Stimulated activated naive CD8-positive, alpha-beta T cell treated with anti-CD3 and anti-CD28 coated beads, Interleukin-15, Interleukin-2, amounts not matched to agents 100 ng/mL and 50 ng/mL, for 24 hours (primary cell): ENCODE data around the gene MBNL2.
A peak's percentile ranks its signal among the peaks of the same experiment; 100 is the strongest.

Source experiments
- H3K27ac Mint-ChIP-seq: one replicate; pipeline ENCODE4 v1.8.0; 2021; ENCODE audit warnings: mild to moderate bottlenecking, mixed read lengths
- H3K27me3 Mint-ChIP-seq: one replicate; pipeline ENCODE4 v1.8.0; 2021; ENCODE audit warnings: mixed read lengths
- H3K36me3 Mint-ChIP-seq: one replicate; pipeline ENCODE4 v1.8.0; 2021; ENCODE audit warnings: low read depth, mixed read lengths
- H3K4me1 Mint-ChIP-seq: one replicate; pipeline ENCODE4 v1.8.0; 2021; ENCODE audit warnings: low read depth, mixed read lengths
- H3K4me3 Mint-ChIP-seq: one replicate; pipeline ENCODE4 v1.8.0; 2021; ENCODE audit warnings: mild to moderate bottlenecking, mixed read lengths
- H3K9me3 Mint-ChIP-seq: one replicate; pipeline ENCODE4 v1.8.0; 2021; ENCODE audit warnings: mixed read lengths

MBNL2 gene

DNA sequence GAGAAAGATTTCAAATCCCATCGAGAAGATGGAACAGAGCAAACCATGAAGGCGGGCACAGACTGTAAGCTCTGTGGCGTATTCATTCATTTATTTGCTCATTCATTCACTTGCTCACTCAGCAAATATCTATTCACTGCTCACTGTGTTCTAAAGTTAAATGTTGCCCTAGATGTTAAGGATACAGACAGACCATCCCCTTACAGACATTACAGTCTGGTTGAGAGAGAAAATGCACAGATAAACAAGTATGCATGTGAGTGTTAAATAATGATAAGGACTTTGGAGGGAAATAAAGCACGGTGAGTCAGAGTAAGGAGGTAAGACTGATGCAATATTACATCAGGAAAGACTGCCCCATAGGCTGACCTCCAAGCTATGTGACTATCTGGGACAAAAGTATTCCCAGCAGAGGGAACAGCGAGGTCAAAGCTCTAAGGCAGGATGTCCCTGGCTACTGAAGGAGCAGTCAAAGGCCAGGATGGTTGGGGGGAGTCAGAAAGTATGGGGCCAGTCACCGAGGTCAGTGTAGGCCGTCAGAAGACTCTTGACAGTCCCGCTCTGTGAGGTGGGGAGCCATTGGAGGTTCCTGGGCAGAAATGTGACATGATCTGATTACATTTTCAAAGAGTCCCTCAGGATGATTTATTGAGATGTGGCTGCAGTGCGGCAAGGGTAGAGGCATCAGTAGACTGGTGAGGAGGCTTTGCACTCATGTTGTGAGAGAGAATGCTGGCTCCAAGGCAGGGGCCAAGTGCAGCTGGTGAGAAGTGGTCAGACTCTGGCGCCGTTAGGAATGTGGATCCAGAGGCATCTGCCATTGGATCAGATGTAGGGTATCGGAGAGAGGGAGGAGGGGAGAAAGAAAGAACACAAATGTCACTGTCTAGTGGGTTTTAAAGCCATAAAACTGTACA is 37.9 kb downstream of the MBNL2 start:
- Mint-ChIP-seq H3K4me3 (no peak overlapping the region), H3K27me3 (no peaks in the 10 kb centered on the region), H3K4me1 (peaks cover 90% of the 10 kb centered on the region), H3K27ac (peak overlapping the region; percentile 82), H3K9me3 (peaks cover 3% of the 10 kb centered on the region), H3K36me3 (peaks cover 25% of the 10 kb centered on the region)

- H3K4me3 Mint-ChIP-seq = peak overlapping the region; percentile 60
- peaks cover 78% of the 10 kb centered on the region for H3K4me1 Mint-ChIP-seq
- H3K27ac Mint-ChIP-seq = peak overlapping the region; percentile 90
- peaks cover 3% of the 10 kb centered on the region for H3K9me3 Mint-ChIP-seq
- peaks cover 25% of the 10 kb centered on the region for H3K36me3 Mint-ChIP-seq
- H3K27me3 Mint-ChIP-seq = no peaks in the 10 kb centered on the region
Observed at GRCh38 chr13:97261254-97262005, 39.3 kb downstream of the MBNL2 start.

- Mint-ChIP-seq H3K36me3 (peaks cover 19% of the 10 kb centered on the region), H3K27me3 (no peaks in the 10 kb centered on the region), H3K27ac (peak overlapping the region; percentile 90), H3K4me1 (peaks cover 72% of the 10 kb centered on the region), H3K9me3 (peaks cover 3% of the 10 kb centered on the region), H3K4me3 (peak overlapping the region; percentile 60)
Observed at GRCh38 chr13:97262058-97262457, 39.9 kb downstream of the MBNL2 start.

DNA sequence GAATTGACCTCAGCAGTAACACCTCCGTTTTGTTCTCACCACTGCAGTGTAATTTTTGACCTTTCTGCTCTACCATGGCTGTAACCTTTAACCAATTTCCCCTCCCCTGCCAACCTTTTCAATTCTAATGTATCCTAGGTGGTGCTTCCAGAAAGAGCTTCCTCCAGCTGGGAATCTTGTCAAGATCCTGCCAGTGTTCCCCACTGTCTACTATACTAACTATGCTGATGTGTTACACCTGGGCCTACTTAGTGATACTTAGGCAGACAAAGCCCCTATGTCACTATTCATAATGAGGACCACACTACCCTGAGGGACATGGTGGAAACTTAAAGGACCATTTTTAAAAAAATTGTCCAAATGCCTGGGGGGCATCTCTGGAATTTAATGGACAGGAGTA is 41.0 kb downstream of the MBNL2 start:
- no peak overlapping the region for H3K4me3 Mint-ChIP-seq
- H3K36me3 Mint-ChIP-seq = peaks cover 16% of the 10 kb centered on the region
- no peaks in the 10 kb centered on the region for H3K9me3 Mint-ChIP-seq
- no peaks in the 10 kb centered on the region for H3K27me3 Mint-ChIP-seq
- peak overlapping the region; percentile 10 for H3K27ac Mint-ChIP-seq
- H3K4me1 Mint-ChIP-seq = peaks cover 61% of the 10 kb centered on the region

DNA sequence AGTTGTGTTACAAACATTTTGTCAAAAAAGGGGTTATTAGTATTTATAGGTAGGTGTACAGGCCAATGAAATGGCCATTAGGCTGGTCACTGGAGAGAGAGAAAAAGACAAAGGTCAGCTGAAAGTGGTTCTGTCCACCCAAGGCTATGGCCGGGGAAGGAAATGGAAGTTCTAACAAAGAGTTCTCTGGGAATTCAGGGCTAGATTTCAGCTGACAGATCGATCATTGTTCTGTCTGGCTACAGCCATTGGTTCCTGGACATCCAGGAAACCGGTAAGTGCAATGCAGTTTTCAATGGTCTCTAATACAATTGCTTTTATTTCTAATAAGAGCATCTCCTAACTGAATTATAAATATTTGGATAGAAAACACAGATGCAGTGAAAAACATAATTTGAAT is 42.5 kb downstream of the MBNL2 start:
- Mint-ChIP-seq H3K36me3 (peaks cover 23% of the 10 kb centered on the region), H3K4me1 (peaks cover 46% of the 10 kb centered on the region), H3K9me3 (no peaks in the 10 kb centered on the region), H3K27me3 (no peaks in the 10 kb centered on the region), H3K27ac (peak overlapping the region; percentile 26), H3K4me3 (no peak overlapping the region)

DNA sequence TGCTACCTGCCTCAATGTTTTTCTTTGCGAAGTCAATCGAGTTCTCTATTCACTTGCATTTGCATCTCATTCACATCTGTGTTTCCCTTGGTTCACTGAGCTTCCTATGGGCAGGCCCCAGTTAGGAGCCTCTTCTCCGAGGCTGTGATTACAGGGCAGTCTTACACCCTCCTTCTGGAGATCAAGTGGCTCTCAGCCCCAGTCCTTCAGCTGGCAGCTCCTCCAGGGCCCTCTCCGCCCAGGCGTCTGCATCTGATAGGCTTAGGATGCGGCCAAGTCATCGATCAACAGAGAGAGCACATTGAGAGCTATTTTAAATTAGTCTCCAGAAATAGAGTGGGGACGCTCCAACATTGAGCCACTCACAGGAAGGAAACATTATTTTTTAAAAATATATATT is 44.2 kb downstream of the MBNL2 start:
- Mint-ChIP-seq H3K4me1 (peaks cover 32% of the 10 kb centered on the region), H3K36me3 (peaks cover 18% of the 10 kb centered on the region), H3K9me3 (no peaks in the 10 kb centered on the region), H3K27ac (no peak overlapping the region), H3K27me3 (no peaks in the 10 kb centered on the region), H3K4me3 (no peak overlapping the region)

GRCh38 chr13:97266772-97267417 is 44.8 kb downstream of the MBNL2 start:
- H3K4me3 Mint-ChIP-seq = no peak overlapping the region
- H3K27ac Mint-ChIP-seq = no peak overlapping the region
- peaks cover 14% of the 10 kb centered on the region for H3K36me3 Mint-ChIP-seq
- peaks cover 32% of the 10 kb centered on the region for H3K4me1 Mint-ChIP-seq
- H3K9me3 Mint-ChIP-seq = no peaks in the 10 kb centered on the region
- no peaks in the 10 kb centered on the region for H3K27me3 Mint-ChIP-seq

DNA sequence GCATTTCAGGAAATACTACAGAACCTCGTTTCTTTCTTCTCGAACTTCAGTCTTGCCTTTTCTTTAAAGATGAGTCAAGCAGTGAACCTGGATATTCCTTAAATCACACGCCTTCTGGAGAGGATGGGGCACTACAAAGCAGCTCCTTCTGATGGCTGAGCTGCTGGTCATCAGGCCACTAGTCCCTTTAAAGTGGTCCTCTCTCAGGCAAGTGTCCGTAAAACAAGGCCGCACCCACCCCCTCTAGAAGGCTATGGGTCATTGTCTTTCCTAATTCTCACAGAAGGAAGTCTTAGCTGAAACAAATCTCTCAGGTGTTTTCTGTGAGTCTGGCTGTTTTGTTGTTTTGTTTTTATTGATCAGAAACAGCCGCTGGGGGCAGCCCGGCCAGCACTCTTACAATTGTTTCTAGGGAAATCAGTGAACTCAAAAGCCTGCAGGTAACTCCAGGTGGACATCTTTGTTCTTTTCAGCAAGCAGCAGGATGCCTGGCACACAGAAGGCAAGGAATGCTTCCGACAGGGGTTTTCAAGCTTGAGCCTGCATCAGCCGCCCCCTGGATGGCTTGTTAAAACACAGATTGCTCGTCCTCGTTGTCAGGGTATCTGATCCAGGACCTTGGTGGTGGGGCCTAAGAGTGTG is 45.4 kb downstream of the MBNL2 start:
- Mint-ChIP-seq H3K9me3 (no peaks in the 10 kb centered on the region), H3K4me1 (peaks cover 31% of the 10 kb centered on the region), H3K36me3 (peaks cover 14% of the 10 kb centered on the region), H3K27me3 (no peaks in the 10 kb centered on the region), H3K4me3 (no peak overlapping the region), H3K27ac (no peak overlapping the region)

- Mint-ChIP-seq H3K4me3 (no peak overlapping the region), H3K9me3 (no peaks in the 10 kb centered on the region), H3K27me3 (no peaks in the 10 kb centered on the region), H3K4me1 (peaks cover 28% of the 10 kb centered on the region), H3K27ac (no peak overlapping the region), H3K36me3 (peaks cover 10% of the 10 kb centered on the region)
Observed at GRCh38 chr13:97268772-97269171, 46.6 kb downstream of the MBNL2 start.

- no peaks in the 10 kb centered on the region for H3K9me3 Mint-ChIP-seq
- peaks cover 10% of the 10 kb centered on the region for H3K36me3 Mint-ChIP-seq
- no peak overlapping the region for H3K4me3 Mint-ChIP-seq
- peaks cover 27% of the 10 kb centered on the region for H3K4me1 Mint-ChIP-seq
- H3K27me3 Mint-ChIP-seq = no peaks in the 10 kb centered on the region
- H3K27ac Mint-ChIP-seq = no peak overlapping the region
Observed at GRCh38 chr13:97269603-97270002, 47.5 kb downstream of the MBNL2 start.

DNA sequence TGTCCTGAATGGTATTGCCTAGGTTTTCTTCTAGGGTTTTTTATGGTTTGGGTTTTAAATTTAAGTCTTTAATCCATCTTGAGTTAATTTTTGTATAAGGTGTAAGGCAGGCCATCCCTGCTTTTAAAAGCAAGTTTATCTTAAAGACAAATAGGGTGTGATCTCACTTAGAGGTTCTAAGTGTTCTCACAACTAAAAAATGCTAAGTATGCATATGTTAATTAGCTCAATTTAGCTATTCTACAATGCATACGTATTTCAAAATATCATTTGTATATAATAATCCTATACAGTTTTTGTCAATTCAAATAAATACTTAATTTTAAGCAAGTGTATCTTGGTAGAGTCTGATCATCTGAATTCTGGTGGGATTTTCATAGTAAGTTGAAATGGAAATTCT is 50.4 kb downstream of the MBNL2 start:
- H3K4me1 Mint-ChIP-seq = peaks cover 43% of the 10 kb centered on the region
- no peaks in the 10 kb centered on the region for H3K9me3 Mint-ChIP-seq
- no peak overlapping the region for H3K27ac Mint-ChIP-seq
- no peak overlapping the region for H3K4me3 Mint-ChIP-seq
- H3K27me3 Mint-ChIP-seq = no peaks in the 10 kb centered on the region
- H3K36me3 Mint-ChIP-seq = peaks cover 36% of the 10 kb centered on the region

- Mint-ChIP-seq H3K27me3 (no peaks in the 10 kb centered on the region), H3K4me1 (peaks cover 45% of the 10 kb centered on the region), H3K27ac (no peak overlapping the region), H3K36me3 (peaks cover 34% of the 10 kb centered on the region), H3K4me3 (no peak overlapping the region), H3K9me3 (no peaks in the 10 kb centered on the region)
Observed at GRCh38 chr13:97273341-97273831, 51.3 kb downstream of the MBNL2 start.

DNA sequence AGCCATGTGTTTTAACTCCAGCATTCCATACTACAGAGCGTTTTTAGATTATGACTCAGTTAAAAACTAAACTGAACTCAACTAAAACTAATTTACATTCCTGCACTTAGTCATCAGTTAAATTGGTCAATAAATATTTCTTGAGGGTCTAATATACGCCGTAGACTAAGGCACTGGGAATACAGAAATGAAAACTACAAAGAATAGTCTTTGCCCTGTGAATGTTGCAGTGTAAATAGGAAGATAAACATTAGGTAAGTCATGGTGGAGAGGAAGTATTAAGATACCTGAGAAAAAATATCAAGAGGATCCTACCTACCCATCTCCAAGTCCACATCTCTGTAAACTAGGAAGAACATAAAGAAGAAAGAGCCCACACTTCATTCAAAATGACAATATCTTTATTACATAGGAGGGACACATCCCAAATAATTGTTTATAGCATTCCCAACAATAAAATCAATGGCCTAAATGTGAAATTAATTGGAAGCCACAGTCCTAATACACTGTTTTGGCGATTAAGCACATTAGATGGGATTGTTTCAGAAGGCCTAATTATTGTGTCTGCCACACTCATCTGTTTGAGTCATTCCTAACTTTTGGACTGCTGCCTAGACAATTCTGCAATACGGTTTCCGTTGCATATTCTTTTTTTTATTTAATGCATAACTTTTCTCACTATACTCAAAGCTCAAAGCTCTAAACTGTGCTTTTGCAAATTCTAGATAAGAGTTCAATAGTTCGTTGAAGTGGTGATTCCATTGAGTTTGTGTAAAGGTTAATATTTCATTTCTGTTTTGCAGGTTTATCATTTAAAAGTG is 52.9 kb downstream of the MBNL2 start:
- Mint-ChIP-seq H3K9me3 (no peaks in the 10 kb centered on the region), H3K36me3 (peaks cover 29% of the 10 kb centered on the region), H3K27me3 (no peaks in the 10 kb centered on the region), H3K4me1 (peaks cover 58% of the 10 kb centered on the region), H3K4me3 (no peak overlapping the region), H3K27ac (no peak overlapping the region)
